ENCODE results near the gene RTN4R.

RTN4R gene

DNA sequence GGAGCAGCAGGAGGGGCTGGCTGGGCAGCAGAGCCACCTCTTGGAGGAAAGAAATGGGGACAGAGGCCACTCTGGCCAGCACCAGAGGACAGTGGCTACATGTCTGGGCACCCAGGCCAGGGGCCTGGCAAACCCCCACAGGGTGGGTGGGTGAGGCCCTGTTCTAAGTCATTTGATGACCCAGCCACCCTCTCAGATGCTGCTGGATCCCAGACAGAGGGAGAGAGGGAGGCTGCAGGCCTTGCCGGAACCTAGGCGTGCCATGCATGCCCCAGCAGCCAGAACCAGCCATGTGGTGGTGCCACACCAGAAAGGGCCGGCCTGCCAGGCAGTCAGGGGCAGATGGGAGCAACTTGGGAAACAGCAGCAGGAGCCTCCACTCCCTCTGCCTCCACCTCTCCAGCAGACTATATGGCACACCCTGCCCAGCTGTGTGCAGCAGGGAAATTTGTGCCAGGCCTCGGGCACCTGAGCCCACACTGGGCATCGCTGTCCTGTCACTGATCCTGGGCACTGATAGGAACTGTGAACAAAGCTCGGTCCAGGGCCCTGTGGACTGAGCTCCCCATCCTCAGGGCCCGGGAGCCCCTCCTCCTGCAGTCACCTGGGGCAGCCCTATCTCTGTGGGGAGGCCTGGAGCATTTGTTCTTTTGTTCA is 45.2 kb downstream of the RTN4R start:
- no peak for DNase-seq (ENCODE audit: low spot score)
- TF ChIP-seq, protein P1, sequence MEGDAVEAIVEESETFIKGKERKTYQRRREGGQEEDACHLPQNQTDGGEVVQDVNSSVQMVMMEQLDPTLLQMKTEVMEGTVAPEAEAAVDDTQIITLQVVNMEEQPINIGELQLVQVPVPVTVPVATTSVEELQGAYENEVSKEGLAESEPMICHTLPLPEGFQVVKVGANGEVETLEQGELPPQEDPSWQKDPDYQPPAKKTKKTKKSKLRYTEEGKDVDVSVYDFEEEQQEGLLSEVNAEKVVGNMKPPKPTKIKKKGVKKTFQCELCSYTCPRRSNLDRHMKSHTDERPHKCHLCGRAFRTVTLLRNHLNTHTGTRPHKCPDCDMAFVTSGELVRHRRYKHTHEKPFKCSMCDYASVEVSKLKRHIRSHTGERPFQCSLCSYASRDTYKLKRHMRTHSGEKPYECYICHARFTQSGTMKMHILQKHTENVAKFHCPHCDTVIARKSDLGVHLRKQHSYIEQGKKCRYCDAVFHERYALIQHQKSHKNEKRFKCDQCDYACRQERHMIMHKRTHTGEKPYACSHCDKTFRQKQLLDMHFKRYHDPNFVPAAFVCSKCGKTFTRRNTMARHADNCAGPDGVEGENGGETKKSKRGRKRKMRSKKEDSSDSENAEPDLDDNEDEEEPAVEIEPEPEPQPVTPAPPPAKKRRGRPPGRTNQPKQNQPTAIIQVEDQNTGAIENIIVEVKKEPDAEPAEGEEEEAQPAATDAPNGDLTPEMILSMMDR (IDR thresholded peaks at IDR 0.05) = no peak
- H3K27ac ChIP-seq = peak overlapping the region; percentile 43 to 58
- no peak overlapping the region for H3K4me3 ChIP-seq

DNA sequence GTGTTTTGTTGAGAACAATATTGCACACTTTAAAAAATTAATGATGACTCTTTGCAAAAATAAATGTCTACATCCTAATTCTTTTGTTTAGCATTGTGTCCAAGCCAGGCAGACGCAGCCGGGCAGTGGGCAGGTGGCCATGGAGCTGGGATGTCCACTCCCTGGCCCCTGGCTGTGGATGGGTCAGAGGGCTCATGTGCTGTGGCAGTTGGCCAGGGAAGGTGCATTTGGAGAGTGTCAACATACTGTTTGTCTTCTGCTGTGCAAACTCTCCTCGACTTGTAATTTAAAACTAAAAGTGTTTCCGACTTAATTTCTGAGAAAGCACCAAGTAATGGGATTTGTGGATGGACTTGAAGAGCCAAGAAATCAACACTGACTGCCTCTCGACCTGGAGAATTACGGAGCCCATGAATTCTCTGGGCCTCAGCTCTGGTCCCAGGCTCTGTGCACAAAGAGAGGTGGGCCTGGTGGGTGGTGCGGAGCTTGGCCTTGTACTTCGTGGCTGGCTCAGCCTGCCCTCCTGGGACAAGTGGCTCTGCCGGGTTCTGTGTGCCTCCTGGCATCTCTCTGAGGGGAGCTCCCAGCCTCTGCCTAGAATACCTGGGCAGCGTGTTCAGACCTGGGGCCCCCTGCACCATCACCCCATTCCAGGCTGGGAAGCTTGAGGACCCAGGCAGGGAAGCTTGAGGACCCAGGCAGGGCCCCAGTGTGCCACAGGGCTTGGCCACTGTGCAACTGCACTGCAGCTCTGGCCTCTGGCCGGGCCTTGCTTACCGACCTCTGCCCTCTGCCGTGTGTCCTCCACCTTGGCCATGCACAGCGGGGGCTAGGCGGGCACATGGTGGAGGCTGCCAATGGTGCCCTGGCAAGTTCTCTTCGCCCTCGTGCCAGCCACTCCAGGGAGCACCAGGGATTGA is 46.4 kb downstream of the RTN4R start:
- H3K27ac ChIP-seq = peak overlapping the region in 1 of 2 donors; percentile 21
- TF ChIP-seq, protein P1 (IDR thresholded peaks at IDR 0.05) = no peak
- H3K4me3 ChIP-seq = no peak overlapping the region
- no peak for DNase-seq (ENCODE audit: low spot score)

DNA sequence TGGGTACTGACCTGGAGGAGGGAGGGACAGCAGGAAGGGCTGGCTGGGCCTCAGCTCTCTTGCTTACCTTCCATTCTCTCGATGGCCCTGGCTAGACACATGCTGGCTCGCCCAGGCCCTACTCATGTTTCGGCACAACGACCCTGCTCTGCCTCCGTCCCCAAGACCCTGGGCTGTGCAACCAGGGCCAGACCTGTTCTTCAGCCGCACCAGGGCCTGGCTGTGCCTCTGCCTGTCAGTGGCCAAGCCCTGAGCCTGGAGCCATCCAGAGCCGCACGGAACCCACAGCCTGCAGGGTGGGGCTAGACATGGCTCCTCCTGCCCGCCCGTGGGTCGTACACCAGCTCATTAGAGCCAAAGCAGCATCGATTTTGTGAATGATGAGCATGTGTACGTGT is 47.5 kb downstream of the RTN4R start:
- TF ChIP-seq, protein P1 (IDR thresholded peaks at IDR 0.05) = no peak
- DNase-seq (ENCODE audit: low spot score) = no peak
- H3K27ac ChIP-seq = no peak overlapping the region
- H3K4me3 ChIP-seq = no peak overlapping the region

DNA sequence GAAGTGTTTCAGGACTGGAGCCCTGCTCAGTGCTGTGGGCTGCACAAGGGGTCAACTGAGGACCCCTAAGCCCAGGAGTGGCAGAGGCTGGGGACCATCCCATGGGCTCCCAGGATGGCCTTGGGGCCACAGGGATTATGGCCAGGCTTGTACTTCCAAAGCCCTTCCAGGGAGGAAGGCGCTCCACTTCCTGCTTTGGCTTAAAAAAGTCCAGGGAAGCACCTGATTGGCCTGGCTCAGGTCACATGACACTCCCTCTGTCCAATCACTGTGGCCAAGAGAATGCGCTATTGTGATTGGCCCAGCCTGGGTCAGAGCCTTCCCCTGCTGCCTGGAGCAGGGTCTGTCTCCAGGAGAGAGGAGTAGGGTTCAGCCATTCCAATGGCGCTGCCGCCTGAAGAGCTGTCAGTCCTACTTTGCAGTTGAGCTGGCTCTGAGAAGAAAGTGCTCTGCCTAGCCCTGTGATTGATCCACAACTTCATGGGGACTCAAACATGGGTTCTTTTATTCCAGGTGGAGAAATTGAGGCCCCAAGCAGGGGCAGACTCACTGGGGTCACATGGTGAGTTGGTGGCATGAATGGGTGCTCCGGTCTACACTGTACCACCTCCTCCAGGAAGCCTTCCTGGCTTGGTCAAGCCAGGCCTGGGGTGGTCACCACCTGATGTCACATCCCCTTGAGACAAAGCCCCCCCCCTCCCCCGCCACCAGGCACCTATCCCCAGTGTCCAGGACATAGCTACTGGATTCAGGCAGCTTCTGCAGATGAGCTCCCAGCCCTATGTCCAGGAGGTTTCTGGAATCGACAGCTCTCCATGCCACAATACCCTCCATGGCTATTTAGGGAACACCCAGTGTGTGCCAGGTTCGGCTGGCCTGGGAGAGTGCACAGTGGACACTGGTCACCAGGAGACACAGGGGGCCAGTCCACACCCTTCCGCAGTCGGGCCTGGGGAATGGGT is 48.2 kb downstream of the RTN4R start:
- Histone ChIP-seq H3K27ac (no peak overlapping the region), H3K4me3 (no peak overlapping the region)
- TF ChIP-seq, protein P1 (IDR thresholded peaks at IDR 0.05) = no peak
- DNase-seq (ENCODE audit: low spot score) = no peak

DNA sequence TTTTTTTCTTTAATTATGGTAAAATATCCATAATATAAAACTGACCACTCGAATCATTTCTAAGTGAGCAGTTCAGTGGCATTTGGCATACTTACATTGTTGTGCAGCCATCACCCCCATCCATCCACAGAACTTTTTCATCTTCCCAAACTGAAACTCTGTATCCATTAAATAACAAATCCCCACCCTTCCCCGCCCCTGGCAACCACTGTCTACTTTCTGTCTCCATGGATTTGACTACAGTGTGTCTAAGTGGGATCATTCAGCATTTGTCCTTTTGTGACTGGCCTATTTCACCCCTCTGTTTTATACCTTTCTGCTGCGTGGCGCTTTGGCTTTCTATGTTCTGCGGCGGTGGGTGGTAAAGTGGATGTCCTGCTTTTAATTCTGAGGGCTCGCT is 49.1 kb downstream of the RTN4R start:
- H3K27ac ChIP-seq = no peak overlapping the region
- no peak overlapping the region for H3K4me3 ChIP-seq
- DNase-seq (ENCODE audit: low spot score) = no peak
- TF ChIP-seq, protein P1 (IDR thresholded peaks at IDR 0.05) = no peak

DNA sequence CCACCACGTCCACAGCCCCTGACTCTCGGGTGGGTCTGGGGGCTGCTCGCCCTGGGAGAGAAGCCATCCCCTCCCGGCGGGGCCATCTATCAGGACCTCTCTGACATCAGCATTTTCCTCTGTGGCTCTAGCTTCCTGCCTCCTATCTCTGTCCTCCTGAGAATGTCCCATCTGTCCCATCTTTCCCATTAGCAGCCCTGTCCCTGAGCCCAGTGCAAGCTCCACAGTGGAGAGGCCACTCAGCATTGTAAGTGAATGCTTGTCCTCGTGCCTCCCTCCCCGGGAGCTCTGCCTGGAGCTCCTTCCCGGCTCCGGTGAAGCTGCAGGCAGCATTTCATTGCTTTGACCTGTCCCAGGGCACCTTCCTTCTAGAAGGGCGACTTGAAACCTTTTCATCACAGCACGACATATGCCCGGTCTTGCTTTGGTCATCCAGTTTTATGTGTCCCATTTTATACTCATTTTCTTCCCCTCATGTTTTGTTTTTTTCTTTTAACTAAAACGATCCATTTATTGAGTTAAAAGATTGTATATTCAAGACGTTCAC is 49.7 kb downstream of the RTN4R start:
- DNase-seq (ENCODE audit: low spot score) = no peak
- TF ChIP-seq, protein P1 (IDR thresholded peaks at IDR 0.05) = no peak
- Histone ChIP-seq H3K27ac (no peak overlapping the region), H3K4me3 (no peak overlapping the region)

Measured in coronary artery (tissue), 2 donors.